ENCODE results near the gene NCAM2. TPM values are rescaled to one million over a fixed set of nuclear protein-coding genes. Genes with fewer than 3 reads are reported as not detected.

NCAM2 gene
- total RNA-seq, 1 donor from 2014 or later = 3.6 TPM

GRCh38 chr21:21434944-21435343 lies 436.7 kb downstream of the NCAM2 start:
- Mint-ChIP-seq H3K4me3 (no peak overlapping the region), H3K36me3 (ENCODE audit: low read depth) (no peaks in the 10 kb centered on the region), H3K4me1 (no peaks in the 10 kb centered on the region), H3K27ac (ENCODE audit: unreplicated experiment) (no peak overlapping the region), H3K9me3 (peaks cover 4% of the 10 kb centered on the region), H3K27me3 (ENCODE audit: low read depth) (no peaks in the 10 kb centered on the region)
- no peak for DNase-seq (ENCODE audit: low read depth, low spot score)
- TF ChIP-seq, protein P1, sequence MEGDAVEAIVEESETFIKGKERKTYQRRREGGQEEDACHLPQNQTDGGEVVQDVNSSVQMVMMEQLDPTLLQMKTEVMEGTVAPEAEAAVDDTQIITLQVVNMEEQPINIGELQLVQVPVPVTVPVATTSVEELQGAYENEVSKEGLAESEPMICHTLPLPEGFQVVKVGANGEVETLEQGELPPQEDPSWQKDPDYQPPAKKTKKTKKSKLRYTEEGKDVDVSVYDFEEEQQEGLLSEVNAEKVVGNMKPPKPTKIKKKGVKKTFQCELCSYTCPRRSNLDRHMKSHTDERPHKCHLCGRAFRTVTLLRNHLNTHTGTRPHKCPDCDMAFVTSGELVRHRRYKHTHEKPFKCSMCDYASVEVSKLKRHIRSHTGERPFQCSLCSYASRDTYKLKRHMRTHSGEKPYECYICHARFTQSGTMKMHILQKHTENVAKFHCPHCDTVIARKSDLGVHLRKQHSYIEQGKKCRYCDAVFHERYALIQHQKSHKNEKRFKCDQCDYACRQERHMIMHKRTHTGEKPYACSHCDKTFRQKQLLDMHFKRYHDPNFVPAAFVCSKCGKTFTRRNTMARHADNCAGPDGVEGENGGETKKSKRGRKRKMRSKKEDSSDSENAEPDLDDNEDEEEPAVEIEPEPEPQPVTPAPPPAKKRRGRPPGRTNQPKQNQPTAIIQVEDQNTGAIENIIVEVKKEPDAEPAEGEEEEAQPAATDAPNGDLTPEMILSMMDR (conservative IDR thresholded peaks at IDR 0.05) = no peak

DNA sequence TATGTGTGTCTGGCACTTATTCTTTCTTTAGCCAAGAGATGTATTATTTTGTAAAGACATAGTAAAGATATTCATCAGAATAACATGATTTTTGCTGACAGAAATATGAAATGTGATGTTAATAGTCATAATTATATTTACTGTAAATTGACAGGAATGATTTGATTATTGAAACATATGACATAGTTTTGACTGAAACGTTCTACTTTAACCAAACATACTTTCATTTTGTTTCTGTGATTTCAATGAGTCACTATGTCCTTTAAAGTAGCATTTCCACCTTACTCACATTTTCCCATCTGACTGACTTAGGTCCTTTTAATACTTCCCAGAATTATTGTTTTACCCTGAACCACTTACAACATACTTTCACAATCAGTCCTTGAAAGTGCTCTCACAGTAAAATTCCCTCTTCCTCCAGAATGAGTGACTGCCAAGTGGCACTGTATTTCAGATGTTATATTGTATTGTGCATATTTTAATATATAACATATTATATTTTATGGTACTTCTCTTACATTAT lies 437.9 kb downstream of the NCAM2 start:
- Mint-ChIP-seq H3K27ac (ENCODE audit: unreplicated experiment) (no peak overlapping the region), H3K36me3 (ENCODE audit: low read depth) (no peaks in the 10 kb centered on the region), H3K27me3 (ENCODE audit: low read depth) (no peaks in the 10 kb centered on the region), H3K4me3 (no peak overlapping the region), H3K9me3 (peaks cover 4% of the 10 kb centered on the region), H3K4me1 (no peaks in the 10 kb centered on the region)
- TF ChIP-seq, protein P1 (conservative IDR thresholded peaks at IDR 0.05) = no peak
- no peak for DNase-seq (ENCODE audit: low read depth, low spot score)

DNA sequence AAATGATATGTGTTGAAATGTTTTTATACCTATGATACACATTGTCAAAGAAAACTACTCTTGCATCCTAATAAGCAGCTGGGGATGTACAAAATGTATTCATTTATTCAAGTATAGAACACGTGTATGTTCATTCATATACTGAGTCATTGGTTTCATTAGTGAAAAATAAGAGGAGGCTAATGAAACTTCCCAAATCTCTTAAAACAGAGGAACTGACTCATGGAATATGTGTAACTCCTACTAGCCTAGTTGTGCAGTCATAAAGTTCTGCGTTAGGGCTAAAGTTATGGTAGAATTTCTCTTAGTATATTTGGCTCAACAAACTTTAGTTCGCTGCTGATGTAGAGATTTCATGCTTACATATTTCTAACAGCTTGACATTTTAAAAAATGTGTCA lies 441.6 kb downstream of the NCAM2 start:
- H3K4me3 Mint-ChIP-seq = no peak overlapping the region

GRCh38 chr21:21457077-21457476 lies 458.9 kb downstream of the NCAM2 start:
- no peaks in the 10 kb centered on the region for H3K27me3 Mint-ChIP-seq (ENCODE audit: low read depth)
- no peaks in the 10 kb centered on the region for H3K4me1 Mint-ChIP-seq
- no peaks in the 10 kb centered on the region for H3K36me3 Mint-ChIP-seq (ENCODE audit: low read depth)
- no peak for DNase-seq (ENCODE audit: low read depth, low spot score)
- no peak overlapping the region for H3K4me3 Mint-ChIP-seq
- no peaks in the 10 kb centered on the region for H3K9me3 Mint-ChIP-seq
- no peak overlapping the region for H3K27ac Mint-ChIP-seq (ENCODE audit: unreplicated experiment)
- TF ChIP-seq, protein P1 (conservative IDR thresholded peaks at IDR 0.05) = no peak

More for the DNA sequence above, 441.6 kb downstream of the NCAM2 start:
- Mint-ChIP-seq H3K9me3 (no peaks in the 10 kb centered on the region), H3K4me1 (no peaks in the 10 kb centered on the region), H3K36me3 (ENCODE audit: low read depth) (no peaks in the 10 kb centered on the region), H3K27ac (ENCODE audit: unreplicated experiment) (no peak overlapping the region), H3K27me3 (ENCODE audit: low read depth) (no peaks in the 10 kb centered on the region)
- DNase-seq (ENCODE audit: low read depth, low spot score) = no peak
- TF ChIP-seq, protein P1 (conservative IDR thresholded peaks at IDR 0.05) = no peak

DNA sequence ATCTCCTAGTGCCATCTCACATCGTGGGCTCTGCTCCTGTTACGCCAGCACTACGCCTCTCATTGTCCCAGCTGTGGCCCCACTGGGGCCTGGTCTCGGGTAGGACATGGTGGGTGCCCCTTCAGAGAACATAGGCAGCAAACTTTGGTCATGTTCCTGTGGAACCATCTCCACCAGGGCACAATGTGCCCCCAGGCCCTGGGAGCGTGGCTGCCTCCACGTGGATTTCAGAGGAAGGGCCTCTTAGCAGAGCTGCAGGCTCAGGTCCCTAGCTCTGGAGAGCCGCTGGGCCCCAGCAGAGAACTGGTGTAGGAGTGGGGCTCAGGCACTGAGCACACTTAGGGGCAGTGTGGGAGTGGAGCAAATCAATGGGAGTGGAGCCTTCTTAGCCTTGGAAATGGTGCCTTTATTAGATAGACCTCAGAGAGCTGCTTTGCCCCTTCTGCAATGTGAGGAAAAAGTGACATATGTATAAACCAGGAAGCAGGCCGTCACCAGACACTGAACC lies 460.0 kb downstream of the NCAM2 start:
- DNase-seq (ENCODE audit: low read depth, low spot score) = no peak
- TF ChIP-seq, protein P1 (conservative IDR thresholded peaks at IDR 0.05) = no peak
- Mint-ChIP-seq H3K27me3 (ENCODE audit: low read depth) (no peaks in the 10 kb centered on the region), H3K36me3 (ENCODE audit: low read depth) (no peaks in the 10 kb centered on the region), H3K9me3 (no peaks in the 10 kb centered on the region), H3K4me1 (no peaks in the 10 kb centered on the region), H3K27ac (ENCODE audit: unreplicated experiment) (no peak overlapping the region), H3K4me3 (no peak overlapping the region)

Data from neural crest cell (in vitro differentiated cells).